Nephron progenitor cell (in vitro differentiated cells): ENCODE results near the gene SH2D7.

Experiments
- DNase-seq: peaks from one replicate; pipeline ENCODE4 v3.0.0; 2021
- H3K27ac Mint-ChIP-seq: 2 replicates; pipeline ENCODE4 v1.8.0; 2021; ENCODE audit warnings: mild to moderate bottlenecking, moderate library complexity, mixed read lengths
- H3K27me3 Mint-ChIP-seq: 2 replicates; pipeline ENCODE4 v1.8.0; 2021; ENCODE audit warnings: mild to moderate bottlenecking, low read depth, mixed read lengths; ENCODE audit not compliant: poor library complexity
- H3K36me3 Mint-ChIP-seq: 2 replicates; pipeline ENCODE4 v1.8.0; 2021; ENCODE audit warnings: low read depth, mixed read lengths
- H3K4me1 Mint-ChIP-seq: 2 replicates; pipeline ENCODE4 v1.8.0; 2021; ENCODE audit warnings: mixed read lengths
- H3K4me3 Mint-ChIP-seq: 2 replicates; pipeline ENCODE4 v1.8.0; 2021; ENCODE audit warnings: mild to moderate bottlenecking, moderate library complexity, mixed read lengths
- H3K9me3 Mint-ChIP-seq: 2 replicates; pipeline ENCODE4 v1.8.0; 2021; ENCODE audit warnings: mild to moderate bottlenecking, moderate library complexity, mixed read lengths
- TF ChIP-seq, protein P1 (sequence below): fragments of 200-600 bp; sonication (generic); IDR thresholded peaks from 2 replicates; pipeline ENCODE4 v1.5.0; 2021; ENCODE audit warnings: antibody characterized with exemption

SH2D7 gene

DNA sequence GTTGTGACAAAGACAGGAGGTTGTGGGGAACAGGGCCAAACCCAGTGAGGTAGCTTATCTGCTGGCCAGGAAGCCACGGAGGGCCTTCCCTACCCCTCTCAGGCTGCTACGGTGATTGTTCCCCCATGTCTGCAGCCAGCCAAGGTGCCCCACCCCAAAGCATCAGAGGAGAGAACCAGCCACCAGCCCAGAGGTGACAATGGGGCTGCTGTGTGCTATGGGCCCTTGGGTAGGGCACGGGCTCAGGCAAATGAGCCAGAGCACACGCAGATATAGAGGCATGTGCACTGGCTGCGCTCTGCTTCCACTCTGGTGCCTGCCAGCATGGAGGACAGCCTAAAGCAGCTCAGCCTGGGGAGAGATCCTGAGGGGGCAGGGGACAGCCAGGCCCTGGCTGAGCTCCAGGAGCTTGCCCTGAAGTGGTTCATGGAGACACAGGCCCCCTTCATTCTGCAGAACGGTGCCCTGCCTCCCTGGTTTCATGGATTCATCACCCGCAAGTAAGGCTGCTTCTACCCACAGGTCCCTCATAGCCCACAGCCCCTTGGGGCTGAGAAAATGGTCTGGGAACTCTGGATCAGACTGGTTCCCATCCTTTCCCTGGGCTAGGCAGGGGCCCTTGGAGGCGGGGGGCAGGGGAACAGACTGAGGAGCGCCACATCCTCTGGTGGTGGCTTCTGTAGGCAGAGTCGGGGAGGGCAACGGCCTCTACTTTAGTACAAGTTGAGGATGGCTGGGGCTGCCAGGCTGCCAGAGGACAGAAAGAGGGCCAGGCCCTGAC is at the start of gene SH2D7:
TSS of gene SH2D7 (plus strand) at position 301 of the 781 bp plus-strand sequence. CDS start at position 325, 24 bp downstream.
- Mint-ChIP-seq H3K27me3 (peaks cover 4% of the 10 kb centered on the region), H3K36me3 (no peaks in the 10 kb centered on the region), H3K9me3 (no peaks in the 10 kb centered on the region), H3K4me1 (peaks cover 29% of the 10 kb centered on the region), H3K4me3 (no peak within 1 kb of the TSS), H3K27ac (peak within 1 kb of the TSS; percentile 41)
- DNase-seq: no peak
- TF ChIP-seq, protein P1, sequence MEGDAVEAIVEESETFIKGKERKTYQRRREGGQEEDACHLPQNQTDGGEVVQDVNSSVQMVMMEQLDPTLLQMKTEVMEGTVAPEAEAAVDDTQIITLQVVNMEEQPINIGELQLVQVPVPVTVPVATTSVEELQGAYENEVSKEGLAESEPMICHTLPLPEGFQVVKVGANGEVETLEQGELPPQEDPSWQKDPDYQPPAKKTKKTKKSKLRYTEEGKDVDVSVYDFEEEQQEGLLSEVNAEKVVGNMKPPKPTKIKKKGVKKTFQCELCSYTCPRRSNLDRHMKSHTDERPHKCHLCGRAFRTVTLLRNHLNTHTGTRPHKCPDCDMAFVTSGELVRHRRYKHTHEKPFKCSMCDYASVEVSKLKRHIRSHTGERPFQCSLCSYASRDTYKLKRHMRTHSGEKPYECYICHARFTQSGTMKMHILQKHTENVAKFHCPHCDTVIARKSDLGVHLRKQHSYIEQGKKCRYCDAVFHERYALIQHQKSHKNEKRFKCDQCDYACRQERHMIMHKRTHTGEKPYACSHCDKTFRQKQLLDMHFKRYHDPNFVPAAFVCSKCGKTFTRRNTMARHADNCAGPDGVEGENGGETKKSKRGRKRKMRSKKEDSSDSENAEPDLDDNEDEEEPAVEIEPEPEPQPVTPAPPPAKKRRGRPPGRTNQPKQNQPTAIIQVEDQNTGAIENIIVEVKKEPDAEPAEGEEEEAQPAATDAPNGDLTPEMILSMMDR: no peak

DNA sequence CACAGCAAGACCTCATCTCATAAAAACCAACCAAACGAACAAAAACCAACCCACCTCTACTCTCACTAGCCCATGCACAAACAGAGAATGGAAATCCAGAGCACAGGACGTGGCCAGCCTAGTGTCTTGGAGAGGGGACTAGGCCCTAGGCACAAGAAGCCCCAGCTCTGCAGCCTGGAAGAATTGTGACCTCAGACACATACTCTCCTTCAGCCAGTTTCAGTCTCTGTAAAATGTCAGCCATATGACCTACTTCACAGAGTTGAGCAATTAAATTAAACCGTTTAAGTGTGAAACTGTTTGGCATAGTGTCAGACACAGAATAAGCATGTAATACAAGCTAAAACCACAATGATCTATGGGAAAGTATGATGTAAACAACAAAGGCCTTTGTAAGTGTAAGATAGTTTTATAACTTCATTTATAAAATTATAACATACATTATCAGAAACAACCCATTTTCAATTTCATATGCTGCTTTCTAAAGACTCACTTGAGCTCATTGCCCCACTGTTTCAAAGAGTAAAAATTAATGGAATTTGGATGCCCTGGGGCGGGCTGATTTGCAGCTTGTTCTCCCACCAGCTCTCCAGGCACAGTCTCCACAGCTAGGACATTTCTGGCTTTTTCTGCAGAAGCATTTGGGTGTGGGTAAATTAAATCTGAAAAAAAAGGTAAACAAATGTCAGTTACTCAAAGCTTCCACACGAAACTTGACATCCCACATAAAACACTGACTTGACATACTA is 47.8 kb upstream of the SH2D7 start:
- no peak overlapping the region for H3K4me3 Mint-ChIP-seq
- TF ChIP-seq, protein P1: no peak
- H3K27ac Mint-ChIP-seq: no peak overlapping the region
- H3K9me3 Mint-ChIP-seq: no peaks in the 10 kb centered on the region
- no peak for DNase-seq
- no peaks in the 10 kb centered on the region for H3K36me3 Mint-ChIP-seq
- H3K4me1 Mint-ChIP-seq: peaks cover 35% of the 10 kb centered on the region
- H3K27me3 Mint-ChIP-seq: no peaks in the 10 kb centered on the region

- DNase-seq: no peak
- TF ChIP-seq, protein P1: no peak
- no peak overlapping the region for H3K4me3 Mint-ChIP-seq
- H3K27me3 Mint-ChIP-seq: no peaks in the 10 kb centered on the region
- H3K27ac Mint-ChIP-seq: no peak overlapping the region
- H3K4me1 Mint-ChIP-seq: peaks cover 35% of the 10 kb centered on the region
- H3K36me3 Mint-ChIP-seq: no peaks in the 10 kb centered on the region
- no peaks in the 10 kb centered on the region for H3K9me3 Mint-ChIP-seq
Observed at GRCh38 chr15:78045189-78045588, 47.2 kb upstream of the SH2D7 start.

DNA sequence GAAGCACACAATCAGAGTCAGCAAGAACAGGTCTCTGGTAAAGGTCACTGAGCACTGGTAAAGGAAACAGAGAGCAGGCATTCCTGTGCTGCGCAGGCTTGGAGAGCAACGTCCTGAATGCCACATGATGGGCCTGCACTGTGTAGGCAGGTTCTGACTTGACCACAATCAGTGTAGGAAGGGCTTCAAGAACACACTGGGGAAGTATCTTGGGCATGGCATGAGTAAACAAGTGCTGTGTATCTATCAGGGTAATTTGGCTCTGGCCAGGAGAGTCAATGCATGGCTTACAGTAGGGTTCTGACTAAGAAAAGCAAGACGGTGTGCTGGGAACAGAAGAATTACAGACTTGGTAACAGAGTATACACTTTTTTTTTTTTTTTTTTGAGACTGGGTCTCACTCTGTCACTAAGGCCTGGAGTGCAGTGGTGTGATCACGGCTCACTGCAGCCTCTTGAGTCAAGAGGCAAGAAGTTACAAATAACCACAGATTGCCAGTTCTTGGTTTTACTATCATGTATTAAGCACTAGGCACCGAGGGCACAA is 45.5 kb upstream of the SH2D7 start:
- H3K4me1 Mint-ChIP-seq: peaks cover 51% of the 10 kb centered on the region
- H3K4me3 Mint-ChIP-seq: no peak overlapping the region
- TF ChIP-seq, protein P1: no peak
- no peak for DNase-seq
- no peak overlapping the region for H3K27ac Mint-ChIP-seq
- H3K9me3 Mint-ChIP-seq: no peaks in the 10 kb centered on the region
- H3K27me3 Mint-ChIP-seq: no peaks in the 10 kb centered on the region
- H3K36me3 Mint-ChIP-seq: no peaks in the 10 kb centered on the region

GRCh38 chr15:78047761-78048627 is 44.4 kb upstream of the SH2D7 start:
- Mint-ChIP-seq H3K27me3 (no peaks in the 10 kb centered on the region), H3K4me3 (no peak overlapping the region), H3K36me3 (no peaks in the 10 kb centered on the region), H3K27ac (no peak overlapping the region), H3K4me1 (peaks cover 58% of the 10 kb centered on the region), H3K9me3 (no peaks in the 10 kb centered on the region)
- no peak for DNase-seq
- TF ChIP-seq, protein P1: no peak
